Right lobe of liver (tissue), 6 donors: ENCODE results near the gene PLG. TPM values are rescaled to one million over a fixed set of nuclear protein-coding genes. Genes with fewer than 3 reads are reported as not detected.
"Not testable (repeated sequence)": the region's sequence is repeated elsewhere in the genome, so short reads cannot be mapped to it uniquely, and the experiment has no call there.

Source experiments
- ATAC-seq, 4 donors: fragments of 200-7000 bp; cut with Tn5 transposase; one replicate each; pipeline ENCODE4 v1.9.1; 2020; ENCODE audit warnings: mild to moderate bottlenecking in 4 of 4, moderate library complexity in 4 of 4
- DNase-seq, 3 donors: peaks; one replicate each; pipeline ENCODE4 v3.0.0-alpha.2; 2020
- H3K27ac ChIP-seq, 3 donors: fragments of 200-600 bp; one replicate each; pipeline ENCODE4 v1.8.0; 2022
- H3K27me3 ChIP-seq, 2 donors: fragments of 200-600 bp; one replicate each; pipeline ENCODE4 v1.8.0; 2022
- H3K36me3 ChIP-seq, 4 donors: fragments of 200-600 bp; sonication (generic) in 1 of 4; one replicate each; pipeline versions ENCODE4 v1.5.1 to v1.8.0; 2017 to 2022; ENCODE audit warnings: control low read depth in 1 of 4
- H3K4me1 ChIP-seq, 4 donors: fragments of 200-600 bp; sonication (generic) in 1 of 4; one replicate each; pipeline versions ENCODE4 v1.5.1 to v1.8.0; 2017 to 2022; ENCODE audit warnings: control low read depth in 1 of 4
- H3K4me3 ChIP-seq, 3 donors: fragments of 200-600 bp; one replicate each; pipeline ENCODE4 v1.8.0; 2022
- H3K9me3 ChIP-seq, 4 donors: fragments of 200-600 bp; sonication (generic) in 1 of 4; one replicate each; pipeline versions ENCODE4 v1.5.1 to v1.8.0; 2017 to 2022; ENCODE audit warnings: control low read depth in 1 of 4
- CTCF ChIP-seq, 4 donors: fragments of 200-600 bp in 3 of 4; fragments of 450-650 bp in 1 of 4; IDR thresholded peaks; one replicate each; pipeline versions ENCODE4 v1.5.1 to v1.8.0; 2016 to 2022; ENCODE audit warnings: antibody characterized with exemption in 4 of 4, mild to moderate bottlenecking in 2 of 4
- POLR2A ChIP-seq: fragments of 450-650 bp; IDR thresholded peaks from one replicate; pipeline ENCODE4 v1.6.1; 2017; ENCODE audit warnings: antibody characterized with exemption, mild to moderate bottlenecking
- WGBS: methylation state at CpG from one replicate; pipeline ENCODE4 v1.1.6; 2018; ENCODE audit warnings: low coverage, low lambda C conversion rate; ENCODE audit not compliant: insufficient coverage; ENCODE audit errors: missing lambda C conversion rate; 5-methylcytosine and 5-hydroxymethylcytosine counted together
- intact Hi-C, 2 donors: fragments of 100-400 bp; cut with DNase I; formaldehyde crosslinking; loops; one replicate each; pipeline versions ENCODE4 v1.11.2 to v1.14.1; 2022
- total RNA-seq, 6 experiments: library from RNA; depleted of rRNA in 2 of 6; stranded (reverse); fragments of >200 nt in 2 of 6; fragmentation: NEBNext Ultra II Directional in 3 of 6; extraction: Animal tissue kit (Norgen Biotek cat#: 25700) in 3 of 6; gene quantifications; one replicate each; pipeline versions ENCODE4 v1.1.0 to v1.2.4, GENCODE V29; 2016 to 2023
- donor health status: DM: no; HTN: yes; CAD: no.
- donor health status: DM: no; HTN: no; CAD: no.
- donor health status: DM: no; HTN: no; CAD: no.
- donor health status: DM: no; HTN: yes; CAD: no.
- donor health status: DM: no; HTN: yes; CAD: no.

The PLG gene
- total RNA-seq, 6 experiments from 2014 or later: 756 to 3,432 (median 1,885) TPM

- intact Hi-C loops: no loop called here
- 85% methylated on average over 1 of the region's 1 CpG for WGBS
- TF ChIP-seq CTCF (IDR thresholded peaks at IDR 0.05) (no peak), POLR2A (no peak)
Observed at GRCh38 chr6:160793652-160794051, 91.6 kb downstream of the PLG start.

GRCh38 chr6:160795721-160796120 is 93.7 kb downstream of the PLG start:
- no peak for TF ChIP-seq POLR2A
- TF ChIP-seq CTCF (IDR thresholded peaks at IDR 0.05): no peak
- H3K4me1 ChIP-seq: no peaks in the 10 kb centered on the region
- H3K9me3 ChIP-seq: no peaks in the 10 kb centered on the region
- no peak overlapping the region for H3K4me3 ChIP-seq
- H3K27ac ChIP-seq: no peak overlapping the region
- no peak for DNase-seq
- H3K27me3 ChIP-seq: no peaks in the 10 kb centered on the region
- no peaks in the 10 kb centered on the region for H3K36me3 ChIP-seq
- WGBS: 33% methylated on average over 1 of the region's 1 CpG
- intact Hi-C loops: no loop called here
- no peak for ATAC-seq

More at GRCh38 chr6:160793652-160794051, 91.6 kb downstream of the PLG start:
- H3K36me3 ChIP-seq: no peaks in the 10 kb centered on the region
- H3K9me3 ChIP-seq: no peaks in the 10 kb centered on the region
- no peaks in the 10 kb centered on the region for H3K4me1 ChIP-seq
- DNase-seq: no peak
- no peak overlapping the region for H3K4me3 ChIP-seq
- no peaks in the 10 kb centered on the region for H3K27me3 ChIP-seq
- no peak overlapping the region for H3K27ac ChIP-seq
- ATAC-seq: no peak

GRCh38 chr6:160798625-160799024 is 96.6 kb downstream of the PLG start:
- no peak for ATAC-seq
- H3K4me1 ChIP-seq: no peaks in the 10 kb centered on the region
- DNase-seq: no peak
- intact Hi-C loops: no loop called here
- H3K4me3 ChIP-seq: no peak overlapping the region
- no peaks in the 10 kb centered on the region for H3K27me3 ChIP-seq
- no peak overlapping the region for H3K27ac ChIP-seq
- TF ChIP-seq CTCF (IDR thresholded peaks at IDR 0.05) (no peak), POLR2A (no peak)
- no peaks in the 10 kb centered on the region for H3K9me3 ChIP-seq
- H3K36me3 ChIP-seq: no peaks in the 10 kb centered on the region

DNA sequence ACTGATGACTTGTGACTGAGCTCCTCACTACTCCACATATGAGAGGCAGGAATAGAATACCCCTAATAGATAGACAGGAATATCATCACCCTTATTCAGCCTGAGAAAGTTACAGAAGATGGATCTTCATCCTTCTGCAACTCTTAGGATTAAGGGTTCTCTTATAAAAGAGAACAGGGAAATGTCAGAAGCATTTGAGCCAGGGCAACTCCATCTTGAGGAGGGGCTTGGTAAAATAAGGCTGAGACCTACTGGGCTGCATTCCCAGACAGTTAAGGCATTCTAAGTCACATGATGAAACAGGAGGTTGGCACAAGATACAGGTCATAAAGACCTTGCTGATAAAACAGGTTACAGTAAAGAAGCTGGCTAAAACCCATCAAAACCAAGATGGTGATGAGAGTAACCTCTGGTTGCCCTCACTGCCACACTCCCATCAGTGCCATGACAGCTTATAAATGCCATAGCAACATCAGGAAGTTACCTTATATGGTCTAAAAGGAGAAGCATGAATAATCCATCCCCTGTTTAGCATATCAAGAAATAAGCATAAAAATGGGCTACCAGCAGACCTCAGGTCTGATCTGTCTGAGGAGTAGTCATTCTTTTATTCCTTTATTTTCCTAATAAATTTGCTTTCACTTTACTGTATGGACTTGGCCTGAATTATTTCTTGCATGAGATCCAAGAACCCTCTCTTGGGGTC is 97.9 kb downstream of the PLG start:
- Histone ChIP-seq H3K27ac (no peak overlapping the region), H3K36me3 (no peaks in the 10 kb centered on the region), H3K9me3 (no peaks in the 10 kb centered on the region), H3K4me1 (no peaks in the 10 kb centered on the region), H3K4me3 (no peak overlapping the region), H3K27me3 (no peaks in the 10 kb centered on the region)
- ATAC-seq (no peak), DNase-seq (no peak)
- no peak for TF ChIP-seq POLR2A
- TF ChIP-seq CTCF (IDR thresholded peaks at IDR 0.05): no peak
- intact Hi-C loops: no loop called here

GRCh38 chr6:160801418-160801817 is 99.4 kb downstream of the PLG start:
- ATAC-seq (no peak), DNase-seq (no peak)
- 45% methylated on average over 1 of the region's 1 CpG for WGBS
- Histone ChIP-seq H3K27me3 (no peaks in the 10 kb centered on the region), H3K36me3 (no peaks in the 10 kb centered on the region), H3K9me3 (no peaks in the 10 kb centered on the region), H3K4me3 (no peak overlapping the region), H3K27ac (no peak overlapping the region), H3K4me1 (no peaks in the 10 kb centered on the region)
- TF ChIP-seq CTCF (IDR thresholded peaks at IDR 0.05) (no peak), POLR2A (no peak)
- intact Hi-C loops: no loop called here

- H3K27ac ChIP-seq, ATAC-seq, H3K27me3 ChIP-seq, H3K4me1 ChIP-seq, H3K36me3 ChIP-seq, intact Hi-C loops, H3K9me3 ChIP-seq, H3K4me3 ChIP-seq, DNase-seq: not testable (repeated sequence)
- WGBS: 51% methylated on average over 3 of the region's 3 CpGs
Observed at GRCh38 chr6:160802049-160802448, 100.0 kb downstream of the PLG start.
